A549 treated with RU486 at 1 μM for 4 hours (cell line): ENCODE measurements around the gene CMTM8. TPM values are rescaled to one million over a fixed set of nuclear protein-coding genes. Genes with fewer than 3 reads are reported as not detected.

Experiments used
- total RNA-seq: library from RNA; stranded (reverse); fragments of 200-300 nt; extraction: Qiagen RNA extraction; gene quantifications from 5 replicates; pipeline ENCODE4 v1.2.3, GENCODE V29; 2022; ENCODE audit warnings: low read depth

The CMTM8 gene
- total RNA-seq: 6.4 to 11.0 TPM (median 10.8 TPM) in 5 replicates

GRCh38 chr3:32238453-32239306 lies at the start of gene CMTM8:
Gene CMTM8, plus strand, starts transcription at chr3:32238680. Its CDS starts 293 bp downstream, at chr3:32238973.

GRCh38 chr3:32391643-32392535 lies 153.4 kb downstream of the CMTM8 start, which contains the start of gene CMTM7:
Gene CMTM7, plus strand, starts transcription at chr3:32391853. Its CDS starts 54 bp downstream, at chr3:32391907.

Other genes starting within 250 kb of the CMTM8 start
- gene GPD1L, start 132.1 kb upstream of the CMTM8 start, total RNA-seq: 11.9 to 19.6 TPM (median 19.0 TPM) in 5 replicates
- 28.2 to 42.2 TPM (median 37.8 TPM) in 5 replicates for gene CMTM7, start 153.2 kb downstream of the CMTM8 start, total RNA-seq